Common myeloid progenitor, CD34-positive (primary cell): ENCODE measurements around the gene LCNL1.
A peak's percentile ranks its signal among the peaks of the same experiment; 100 is the strongest.

Source experiments
- CTCF ChIA-PET: fragments of 350-600 bp; sonication (Branson Sonifier 250); formaldehyde crosslinking; loops from one replicate; lab custom pipeline; 2021; ENCODE audit warnings: antibody characterized with exemption; lab: Charles Lee
- POLR2A ChIA-PET: fragments of 350-600 bp; sonication (Branson Sonifier 250); formaldehyde crosslinking; loops from one replicate; lab custom pipeline; 2021; ENCODE audit warnings: antibody characterized with exemption; lab: Charles Lee
- DNase-seq, 3 donors: peaks; one replicate each; pipeline versions ENCODE4 v3.0.0 to v3.0.0-alpha.2; 2013
- H3K27ac ChIP-seq, 2 experiments: 1 replicate in 1 of 2; 2 replicates in 1 of 2; pipeline ENCODE4 v1.7.0; 2013; ENCODE audit warnings: inconsistent platforms in 2 of 2, low read length in 2 of 2, mild to moderate bottlenecking in 2 of 2, low read depth in 1 of 2, moderate library complexity in 1 of 2; ENCODE audit not compliant: severe bottlenecking in 2 of 2, insufficient read depth in 1 of 2, poor library complexity in 1 of 2
- H3K27me3 ChIP-seq, 5 experiments: replicated peaks in 2 of 5; 1 replicate in 3 of 5; 2 replicates in 2 of 5; pipeline versions ENCODE4 v1.6.1 to v1.7.0; 2013; ENCODE audit warnings: low read length in 4 of 5, mild to moderate bottlenecking in 2 of 5, moderate library complexity in 2 of 5, inconsistent platforms in 1 of 5; ENCODE audit not compliant: insufficient read depth in 5 of 5, control insufficient read depth in 4 of 5
- H3K36me3 ChIP-seq, 4 experiments: 1 replicate in 2 of 4; 2 replicates in 2 of 4; pipeline versions ENCODE4 v1.6.1 to v1.7.0; 2013; ENCODE audit warnings: low read length in 3 of 4, control low read depth in 1 of 4, mild to moderate bottlenecking in 1 of 4; ENCODE audit not compliant: control insufficient read depth in 4 of 4, insufficient read depth in 4 of 4
- H3K4me1 ChIP-seq, 4 experiments: 1 replicate in 3 of 4; 2 replicates in 1 of 4; pipeline versions ENCODE4 v1.6.1 to v1.7.1; 2013; ENCODE audit warnings: low read length in 3 of 4, mild to moderate bottlenecking in 3 of 4, control low read depth in 1 of 4, inconsistent platforms in 1 of 4, moderate library complexity in 1 of 4; ENCODE audit not compliant: control insufficient read depth in 4 of 4, insufficient read depth in 4 of 4; ENCODE audit errors: control extremely low read depth in 1 of 4
- H3K4me3 ChIP-seq, 7 experiments: 1 replicate in 4 of 7; 2 replicates in 3 of 7; pipeline versions ENCODE4 v1.5.1 to v1.7.0; 2013; ENCODE audit warnings: mild to moderate bottlenecking in 7 of 7, low read length in 6 of 7, moderate library complexity in 6 of 7, inconsistent platforms in 2 of 7, low read depth in 2 of 7, control low read depth in 1 of 7; ENCODE audit not compliant: insufficient read depth in 4 of 7, control insufficient read depth in 1 of 7; ENCODE audit errors: extremely low read depth in 1 of 7
- H3K9me3 ChIP-seq, 5 experiments: 1 replicate in 4 of 5; 2 replicates in 1 of 5; pipeline versions ENCODE4 v1.6.1 to v1.7.1; 2013; ENCODE audit warnings: low read length in 4 of 5, mild to moderate bottlenecking in 2 of 5, inconsistent platforms in 1 of 5, low read depth in 1 of 5, moderate library complexity in 1 of 5; ENCODE audit not compliant: control insufficient read depth in 4 of 5, insufficient read depth in 2 of 5; ENCODE audit errors: control extremely low read depth in 1 of 5
- WGBS: methylation state at CpG from one replicate; pipeline ENCODE4 v1.1.5; 2013; ENCODE audit not compliant: insufficient coverage; 5-methylcytosine and 5-hydroxymethylcytosine counted together

LCNL1 gene

DNA sequence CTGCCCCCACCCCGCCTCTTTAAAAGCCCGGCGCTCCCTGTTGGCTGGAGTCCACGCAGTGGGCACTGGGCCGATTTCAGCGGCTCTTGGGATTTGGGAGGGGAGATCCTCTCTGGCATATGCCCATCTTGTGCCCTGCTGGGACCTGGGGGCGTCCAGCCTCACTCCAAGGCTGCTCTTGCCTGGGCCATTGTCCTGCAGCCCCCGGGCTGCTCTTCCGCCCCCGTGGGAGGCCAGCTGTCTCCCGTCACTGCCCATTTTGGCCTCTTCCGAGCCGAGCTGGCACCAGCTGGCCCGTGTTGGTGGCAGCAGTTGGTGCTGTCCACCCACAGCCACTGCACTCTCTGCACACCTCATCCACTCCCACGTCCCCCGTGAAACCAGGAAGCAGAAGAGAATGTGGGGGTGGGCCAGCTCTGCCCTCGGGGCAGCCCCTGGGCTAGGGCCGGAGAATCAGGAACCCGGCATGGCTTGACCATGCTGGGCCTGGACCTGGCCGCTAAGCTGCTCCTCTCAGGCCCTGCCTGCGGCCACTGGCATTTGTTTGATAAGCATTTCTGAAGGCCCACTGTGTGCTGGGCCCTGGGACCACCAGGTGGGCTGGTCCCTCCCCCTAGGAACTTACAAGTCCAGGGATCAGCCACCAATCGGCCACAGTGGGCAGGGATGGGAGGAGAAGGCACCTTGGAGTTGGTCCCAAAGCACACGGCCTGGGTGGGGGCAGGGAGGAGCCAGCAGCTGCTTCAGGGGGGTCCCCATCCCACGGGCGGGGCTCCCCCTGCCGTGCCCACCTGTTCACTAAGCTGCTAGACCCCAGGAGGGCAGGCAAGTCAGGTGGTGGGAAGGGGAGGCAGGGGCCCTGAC is 35.5 kb upstream of the LCNL1 start:
- ChIA-PET CTCF (interaction anchor here (0.6 to 5.7 kb wide), 14 partner anchors 28 to 160 kb away, joined by 3 to 61 read pairs (median 6); partner anchors contain the start of genes AJM1, CLIC3, FUT7 and SAPCD2), POLR2A (interaction anchor here (0.6 to 1.0 kb wide), 2 partner anchors 12 to 88 kb away, joined by 3 read pairs; no protein-coding TSS in a partner anchor)
- Histone ChIP-seq H3K27me3 (no peaks in the 10 kb centered on the region), H3K27ac (no peak overlapping the region), H3K4me3 (no peak overlapping the region), H3K4me1 (peaks cover 0 to 36% (median 32%) of the 10 kb centered on the region in 4 experiments), H3K36me3 (peaks cover 0 to 9% (median 4%) of the 10 kb centered on the region in 4 experiments), H3K9me3 (no peaks in the 10 kb centered on the region)
- 89% methylated on average over 18 of the region's 26 CpGs for WGBS
- DNase-seq: no peak

DNA sequence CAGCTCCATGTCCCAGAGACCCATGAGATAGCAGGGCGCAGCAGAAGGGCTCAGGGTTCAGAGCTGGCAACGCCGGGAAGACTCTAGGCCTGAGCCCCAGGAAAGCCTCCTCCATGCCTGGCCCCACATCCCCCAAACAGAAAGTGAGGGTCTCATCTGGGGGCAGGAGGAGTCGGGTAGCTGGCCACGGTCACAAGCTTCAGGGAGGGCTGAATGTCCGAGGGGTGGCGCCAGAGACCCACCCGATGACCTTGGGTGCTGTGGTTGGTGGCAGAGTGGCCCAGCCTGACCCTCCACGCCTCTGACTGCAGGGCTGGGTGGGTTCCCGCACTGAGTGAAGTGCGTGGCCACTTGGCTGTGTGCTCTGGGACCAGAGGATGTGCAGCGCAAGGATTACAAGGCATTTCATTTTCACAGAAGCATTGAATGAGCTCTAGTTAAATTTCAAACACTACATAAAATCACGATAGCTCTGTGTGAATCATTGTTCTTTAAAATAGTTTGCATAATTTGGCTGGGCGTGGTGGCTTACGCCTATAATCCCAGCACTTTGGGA is 34.8 kb upstream of the LCNL1 start:
- POLR2A ChIA-PET: interaction anchor here (1.0 kb wide), 1 partner anchor 87 kb away, joined by 3 read pairs; no protein-coding TSS in a partner anchor
- CTCF ChIA-PET: interaction anchor here (0.6 to 5.7 kb wide), 14 partner anchors 27 to 161 kb away, joined by 3 to 61 read pairs (median 6); partner anchors contain the start of genes AJM1, CLIC3, FUT7 and SAPCD2
- DNase-seq: peak; percentile 16 to 26 (median 25)

DNA sequence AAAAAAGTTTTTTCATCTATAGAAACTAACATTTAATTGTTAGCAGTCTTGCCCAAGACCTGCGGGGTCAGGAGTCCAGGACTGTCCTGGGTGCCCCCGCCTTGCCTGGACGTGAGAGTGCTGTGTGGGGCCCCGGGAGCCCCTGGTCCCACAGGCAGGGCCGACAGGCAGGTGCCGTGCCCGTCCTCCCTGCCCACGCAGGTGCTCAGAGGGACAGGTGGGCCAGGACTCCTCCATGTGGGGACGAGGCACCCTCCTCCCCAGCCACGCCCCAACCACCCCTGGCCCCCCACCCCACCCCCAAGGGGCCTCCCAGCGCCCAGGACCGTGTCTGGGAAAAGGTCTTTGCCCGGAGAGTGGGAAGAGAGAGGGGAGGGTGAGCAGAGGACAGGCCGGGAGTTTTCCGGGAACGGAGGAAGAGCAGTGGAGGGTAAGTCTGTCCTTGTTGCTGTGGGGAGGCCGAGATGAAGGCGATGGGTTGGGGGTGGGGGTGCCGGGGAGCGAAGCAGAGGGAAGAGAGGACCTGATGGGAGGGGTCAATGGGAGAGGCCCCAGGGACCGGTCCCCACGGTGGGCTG is 33.5 kb upstream of the LCNL1 start:
- H3K27me3 ChIP-seq: no peaks in the 10 kb centered on the region
- 17% methylated on average over 17 of the region's 22 CpGs for WGBS
- ChIA-PET CTCF (interaction anchor here (2.0 to 5.7 kb wide), 4 partner anchors 52 to 86 kb away, joined by 6 to 61 read pairs (median 22); partner anchors contain the start of gene FUT7), POLR2A (no interaction called here)
- H3K27ac ChIP-seq: peak overlapping the region; percentile 46 to 84
- no peak for DNase-seq
- H3K36me3 ChIP-seq: no peaks in the 10 kb centered on the region
- peaks cover 0 to 26% (median 20%) of the 10 kb centered on the region in 4 experiments for H3K4me1 ChIP-seq
- no peaks in the 10 kb centered on the region for H3K9me3 ChIP-seq
- H3K4me3 ChIP-seq: peak overlapping the region; percentile 29 to 73 (median 68)

More for the DNA sequence above, 34.8 kb upstream of the LCNL1 start:
- Histone ChIP-seq H3K4me1 (peaks cover 0 to 34% (median 28%) of the 10 kb centered on the region in 4 experiments), H3K4me3 (no peak overlapping the region), H3K36me3 (peaks cover 0 to 2% (median under 1%) of the 10 kb centered on the region in 4 experiments), H3K27me3 (no peaks in the 10 kb centered on the region), H3K27ac (no peak overlapping the region), H3K9me3 (no peaks in the 10 kb centered on the region)
- 51% methylated on average over 12 of the region's 15 CpGs for WGBS

DNA sequence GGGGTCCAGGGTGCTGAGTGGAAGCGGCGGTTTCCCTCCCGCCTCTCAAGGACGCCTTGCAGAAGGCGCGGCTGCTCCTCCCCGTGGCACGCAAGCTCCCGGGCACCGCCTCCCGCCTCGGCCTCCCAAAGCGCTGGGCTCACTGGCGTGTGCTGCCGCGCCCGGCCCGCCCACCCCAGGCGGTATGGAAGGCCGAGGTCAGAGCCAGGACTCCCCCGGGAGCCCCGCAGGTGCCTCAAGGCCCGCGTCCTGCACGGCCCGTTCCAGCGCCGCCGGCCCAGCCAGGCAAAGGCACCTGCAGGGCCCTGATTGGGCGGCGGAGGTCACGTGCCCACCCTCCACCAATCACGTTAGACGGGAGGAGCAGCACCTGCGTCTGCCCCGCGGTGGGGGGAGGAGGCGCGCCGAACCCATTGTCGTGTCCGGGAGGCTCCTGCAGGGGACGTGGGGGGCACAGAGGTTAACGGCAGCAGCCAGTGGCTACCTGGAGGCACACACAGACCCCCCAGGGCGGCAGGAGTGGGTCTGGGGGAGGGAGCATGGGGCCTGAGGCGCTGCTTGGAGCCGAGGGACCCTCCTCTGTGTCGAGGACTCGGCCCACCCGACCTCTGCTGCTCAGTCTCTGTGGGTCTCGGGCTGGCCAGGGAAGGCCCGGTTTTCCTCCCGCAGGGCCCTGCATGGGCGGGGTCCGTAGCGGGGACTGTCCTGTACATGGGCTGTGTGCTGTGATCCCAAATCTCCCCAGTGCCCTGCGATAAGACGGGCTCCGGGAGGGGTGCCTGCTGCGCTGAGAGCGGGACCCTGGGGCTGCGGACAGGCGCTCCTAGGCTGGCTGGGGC is 32.8 kb upstream of the LCNL1 start:
- peak; percentile 94 to 96 (median 94) for DNase-seq
- ChIA-PET POLR2A (no interaction called here), CTCF (interaction anchor here (1.1 to 1.8 kb wide), 2 partner anchors 53 to 84 kb away, joined by 3 to 4 read pairs; no protein-coding TSS in a partner anchor)
- 1% methylated on average over 51 of the region's 63 CpGs for WGBS
- Histone ChIP-seq H3K4me1 (peaks cover 0 to 22% (median 17%) of the 10 kb centered on the region in 4 experiments), H3K36me3 (no peaks in the 10 kb centered on the region), H3K4me3 (peak overlapping the region; percentile 29 to 73 (median 68)), H3K27me3 (no peaks in the 10 kb centered on the region), H3K9me3 (no peaks in the 10 kb centered on the region), H3K27ac (peak overlapping the region; percentile 46 to 84)

DNA sequence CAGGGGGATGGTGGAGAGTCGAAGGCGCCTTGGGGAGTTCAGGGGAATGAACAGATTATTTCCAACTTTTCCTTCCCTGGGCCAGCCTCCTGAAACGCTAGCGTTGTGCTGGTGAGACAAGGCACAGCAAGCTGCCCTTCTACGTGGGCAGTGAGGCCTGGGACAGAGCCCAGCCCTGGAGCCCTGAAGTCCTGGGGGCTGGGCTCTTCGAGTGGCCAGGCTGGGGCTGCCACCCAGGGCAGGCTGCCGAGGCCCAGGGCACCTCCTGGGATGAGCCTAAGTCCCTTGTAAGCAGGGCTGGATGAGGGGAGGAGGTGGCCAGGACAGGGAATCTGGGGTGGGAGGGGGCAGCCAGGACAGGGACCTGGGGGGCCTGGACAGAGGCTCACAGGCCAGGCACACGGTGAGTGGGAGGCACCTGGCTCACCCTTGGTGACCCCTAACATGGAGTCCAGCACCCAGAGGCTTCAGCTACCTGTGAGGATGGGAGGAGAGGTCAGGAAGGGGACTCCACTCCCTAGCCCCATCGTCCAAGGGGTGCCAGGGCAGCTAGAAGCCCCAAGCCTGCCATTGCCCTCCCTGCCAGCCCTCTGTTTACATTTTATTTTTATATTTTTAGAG is 32.0 kb upstream of the LCNL1 start:
- CTCF ChIA-PET: interaction anchor here (0.7 to 1.8 kb wide), 4 partner anchors 45 to 83 kb away, joined by 3 to 4 read pairs (median 3); partner anchors contain the start of gene CLIC3

More for the DNA sequence above, 32.0 kb upstream of the LCNL1 start:
- Histone ChIP-seq H3K27me3 (no peaks in the 10 kb centered on the region), H3K36me3 (no peaks in the 10 kb centered on the region), H3K4me1 (peaks cover 0 to 22% (median 14%) of the 10 kb centered on the region in 4 experiments), H3K27ac (peak overlapping the region; percentile 46 to 84), H3K9me3 (no peaks in the 10 kb centered on the region), H3K4me3 (peak overlapping the region; percentile 29 to 73 (median 68))
- DNase-seq: no peak
- POLR2A ChIA-PET: no interaction called here
- 51% methylated on average over 5 of the region's 9 CpGs for whole genome bisulfite sequencing
